ENCODE measurements around the gene BCL11B.

BCL11B gene

DNA sequence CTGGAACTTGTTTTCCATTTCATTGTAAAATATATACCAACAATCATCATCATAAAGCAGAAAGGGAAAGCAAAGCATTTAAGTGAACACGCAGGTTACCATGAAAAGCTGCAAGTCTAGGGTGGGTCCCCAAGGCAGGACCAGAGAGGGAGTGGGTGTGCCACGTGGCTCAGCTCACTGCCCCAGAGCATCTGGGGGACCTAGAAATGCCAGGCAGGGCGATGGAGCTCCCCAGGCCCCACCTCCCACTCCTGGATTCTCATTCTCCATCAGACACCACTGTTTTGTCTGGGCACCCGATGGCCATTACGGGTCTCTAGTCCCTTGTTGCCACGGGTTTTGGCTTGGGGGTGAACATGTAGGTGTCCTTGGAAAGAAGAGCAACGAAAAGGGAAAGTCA lies 34.7 kb downstream of the BCL11B start:
- TF ChIP-seq, protein P1, sequence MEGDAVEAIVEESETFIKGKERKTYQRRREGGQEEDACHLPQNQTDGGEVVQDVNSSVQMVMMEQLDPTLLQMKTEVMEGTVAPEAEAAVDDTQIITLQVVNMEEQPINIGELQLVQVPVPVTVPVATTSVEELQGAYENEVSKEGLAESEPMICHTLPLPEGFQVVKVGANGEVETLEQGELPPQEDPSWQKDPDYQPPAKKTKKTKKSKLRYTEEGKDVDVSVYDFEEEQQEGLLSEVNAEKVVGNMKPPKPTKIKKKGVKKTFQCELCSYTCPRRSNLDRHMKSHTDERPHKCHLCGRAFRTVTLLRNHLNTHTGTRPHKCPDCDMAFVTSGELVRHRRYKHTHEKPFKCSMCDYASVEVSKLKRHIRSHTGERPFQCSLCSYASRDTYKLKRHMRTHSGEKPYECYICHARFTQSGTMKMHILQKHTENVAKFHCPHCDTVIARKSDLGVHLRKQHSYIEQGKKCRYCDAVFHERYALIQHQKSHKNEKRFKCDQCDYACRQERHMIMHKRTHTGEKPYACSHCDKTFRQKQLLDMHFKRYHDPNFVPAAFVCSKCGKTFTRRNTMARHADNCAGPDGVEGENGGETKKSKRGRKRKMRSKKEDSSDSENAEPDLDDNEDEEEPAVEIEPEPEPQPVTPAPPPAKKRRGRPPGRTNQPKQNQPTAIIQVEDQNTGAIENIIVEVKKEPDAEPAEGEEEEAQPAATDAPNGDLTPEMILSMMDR (IDR thresholded peaks at IDR 0.05; ENCODE audit: control extremely low read depth, extremely low read depth, low read depth, missing control alignments): no peak
- CTCF ChIA-PET: no interaction called here
- POLR2A ChIA-PET: no interaction called here
- no peak for DNase-seq (ENCODE audit: extremely low spot score)

DNA sequence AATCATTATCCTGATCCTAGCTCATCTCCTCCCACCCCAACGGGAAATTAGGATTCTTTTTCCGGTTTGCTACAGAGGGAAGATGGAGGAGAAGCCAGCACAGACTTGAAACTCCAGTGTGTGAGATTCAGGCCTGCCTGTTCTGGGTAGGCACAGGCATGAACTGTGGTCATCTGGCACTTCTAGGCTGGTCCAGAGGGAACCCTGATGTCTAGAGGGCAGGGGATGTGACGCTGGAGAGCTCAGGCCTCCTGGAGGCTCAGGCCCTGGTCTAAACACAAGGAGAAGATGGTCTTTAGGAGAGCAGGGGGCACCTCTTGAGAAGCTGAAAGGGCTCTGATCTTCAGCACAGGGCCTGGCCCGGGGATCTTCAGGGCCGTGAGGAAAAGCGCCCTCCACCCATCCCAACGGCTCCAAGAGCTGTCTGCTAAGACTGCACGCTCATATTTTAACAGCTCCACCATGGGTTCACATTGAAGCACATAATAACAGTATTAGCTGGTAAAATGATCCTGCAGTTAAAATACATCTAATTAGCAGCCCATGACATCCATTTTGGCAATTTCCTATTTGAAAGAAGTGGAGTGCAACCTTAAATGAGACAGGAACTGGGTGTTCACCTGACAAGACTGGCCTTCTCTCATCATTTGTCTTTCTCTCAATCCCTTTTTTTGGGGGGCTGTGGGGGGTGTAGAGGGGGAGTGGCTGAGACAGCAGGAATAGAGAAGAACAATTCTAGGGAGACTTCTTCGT lies 35.4 kb downstream of the BCL11B start:
- CTCF ChIA-PET: interaction anchor here (1.2 to 1.3 kb wide), 2 partner anchors 11 to 13 kb away, joined by 3 read pairs; no protein-coding TSS in a partner anchor
- TF ChIP-seq, protein P1 (IDR thresholded peaks at IDR 0.05; ENCODE audit: control extremely low read depth, extremely low read depth, low read depth, missing control alignments): no peak
- DNase-seq (ENCODE audit: extremely low spot score): no peak
- POLR2A ChIA-PET: no interaction called here

DNA sequence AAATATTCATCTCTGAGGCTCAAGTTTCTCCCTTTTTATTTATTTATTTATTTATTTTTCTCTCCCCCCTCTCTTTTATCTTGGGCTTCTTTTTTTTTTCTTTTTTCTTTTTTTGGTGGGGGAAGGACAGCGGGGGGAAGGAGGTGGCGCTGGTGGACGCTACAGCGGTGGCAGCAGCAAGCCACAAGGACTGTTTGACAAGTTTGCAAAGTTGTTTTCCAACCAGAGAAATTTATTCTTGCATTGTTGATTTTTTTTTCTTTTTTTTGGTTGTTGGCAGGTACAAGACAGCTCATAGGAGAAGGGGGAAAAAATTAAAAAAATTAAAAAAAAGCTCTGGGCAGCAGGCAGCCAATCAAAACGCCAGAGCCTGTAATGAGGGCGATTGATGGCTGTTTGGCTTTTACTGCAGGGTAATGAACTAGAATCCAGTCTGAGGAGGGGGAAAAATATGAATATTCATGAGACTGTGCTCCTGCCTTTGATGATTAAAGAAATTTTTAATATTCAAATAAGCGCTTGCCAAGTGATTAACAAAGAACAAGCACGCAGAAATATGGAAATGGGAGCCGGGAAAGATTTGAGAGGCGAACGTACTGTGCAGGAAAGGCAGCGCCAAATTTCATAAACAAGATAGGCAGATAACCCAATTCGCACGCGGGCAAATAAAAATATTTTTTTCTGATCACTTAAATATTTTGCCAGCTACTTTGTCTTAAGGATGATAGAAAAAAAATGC lies 36.2 kb downstream of the BCL11B start:
- CTCF ChIA-PET: interaction anchor here (1.2 to 1.3 kb wide), 2 partner anchors 10 to 12 kb away, joined by 3 read pairs; no protein-coding TSS in a partner anchor

DNA sequence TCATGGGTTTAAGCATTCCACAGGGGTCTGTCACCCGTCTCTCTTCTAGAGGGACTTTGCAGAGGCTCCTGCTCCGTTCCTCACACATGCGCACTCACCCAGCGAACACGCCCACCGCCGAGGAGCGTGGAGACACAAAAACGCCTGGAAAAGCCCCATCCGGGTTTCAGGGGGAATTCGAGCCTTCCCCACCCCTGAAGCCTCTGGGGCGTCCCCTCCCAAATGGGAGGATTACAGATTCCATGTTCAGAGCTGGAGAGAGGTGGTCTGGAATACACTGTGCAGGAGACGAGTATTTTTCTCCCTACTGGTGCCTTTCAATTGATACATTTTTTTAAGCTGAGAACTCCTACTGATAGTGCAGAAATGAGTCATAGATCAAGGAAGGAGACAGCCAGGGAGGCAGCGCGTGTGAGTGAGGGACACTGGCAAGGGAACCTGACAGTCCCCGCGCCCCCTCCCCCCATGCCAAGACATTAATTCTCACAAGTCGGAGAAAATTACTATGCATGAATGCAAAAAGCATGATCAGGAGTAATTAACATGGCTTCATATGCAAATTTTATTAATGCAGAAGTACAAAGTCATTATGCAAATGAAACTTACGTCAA lies 36.9 kb downstream of the BCL11B start:
- TF ChIP-seq, protein P1 (IDR thresholded peaks at IDR 0.05; ENCODE audit: control extremely low read depth, extremely low read depth, low read depth, missing control alignments): no peak
- CTCF ChIA-PET: no interaction called here
- DNase-seq (ENCODE audit: extremely low spot score): no peak
- POLR2A ChIA-PET: no interaction called here

More for the DNA sequence above, 36.2 kb downstream of the BCL11B start:
- POLR2A ChIA-PET: no interaction called here
- DNase-seq (ENCODE audit: extremely low spot score): no peak
- TF ChIP-seq, protein P1 (IDR thresholded peaks at IDR 0.05; ENCODE audit: control extremely low read depth, extremely low read depth, low read depth, missing control alignments): no peak

DNA sequence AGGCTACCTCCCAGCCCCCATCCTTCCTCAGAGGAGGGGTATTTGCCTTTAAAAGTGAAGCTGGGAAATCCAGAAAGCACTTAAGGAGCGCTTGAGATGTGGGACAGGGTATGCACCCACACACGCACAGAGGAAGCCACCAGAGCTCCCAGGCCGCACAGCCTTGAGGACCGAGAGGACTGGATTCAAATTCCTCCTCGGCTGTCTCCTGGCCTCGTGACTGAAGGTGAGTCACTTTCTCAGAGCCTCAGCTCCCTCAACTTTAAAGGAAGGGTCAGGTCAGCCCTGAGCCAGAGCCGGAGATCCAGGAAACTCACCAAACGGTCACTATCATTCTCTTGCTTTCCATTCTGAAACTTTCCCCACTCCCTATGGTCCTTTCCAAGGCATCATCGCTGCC lies 37.6 kb downstream of the BCL11B start:
- POLR2A ChIA-PET: no interaction called here
- DNase-seq (ENCODE audit: extremely low spot score): no peak
- TF ChIP-seq, protein P1 (IDR thresholded peaks at IDR 0.05; ENCODE audit: control extremely low read depth, extremely low read depth, low read depth, missing control alignments): no peak
- CTCF ChIA-PET: interaction anchor here (1.1 kb wide), 1 partner anchor 10 kb away, joined by 3 read pairs; no protein-coding TSS in a partner anchor

DNA sequence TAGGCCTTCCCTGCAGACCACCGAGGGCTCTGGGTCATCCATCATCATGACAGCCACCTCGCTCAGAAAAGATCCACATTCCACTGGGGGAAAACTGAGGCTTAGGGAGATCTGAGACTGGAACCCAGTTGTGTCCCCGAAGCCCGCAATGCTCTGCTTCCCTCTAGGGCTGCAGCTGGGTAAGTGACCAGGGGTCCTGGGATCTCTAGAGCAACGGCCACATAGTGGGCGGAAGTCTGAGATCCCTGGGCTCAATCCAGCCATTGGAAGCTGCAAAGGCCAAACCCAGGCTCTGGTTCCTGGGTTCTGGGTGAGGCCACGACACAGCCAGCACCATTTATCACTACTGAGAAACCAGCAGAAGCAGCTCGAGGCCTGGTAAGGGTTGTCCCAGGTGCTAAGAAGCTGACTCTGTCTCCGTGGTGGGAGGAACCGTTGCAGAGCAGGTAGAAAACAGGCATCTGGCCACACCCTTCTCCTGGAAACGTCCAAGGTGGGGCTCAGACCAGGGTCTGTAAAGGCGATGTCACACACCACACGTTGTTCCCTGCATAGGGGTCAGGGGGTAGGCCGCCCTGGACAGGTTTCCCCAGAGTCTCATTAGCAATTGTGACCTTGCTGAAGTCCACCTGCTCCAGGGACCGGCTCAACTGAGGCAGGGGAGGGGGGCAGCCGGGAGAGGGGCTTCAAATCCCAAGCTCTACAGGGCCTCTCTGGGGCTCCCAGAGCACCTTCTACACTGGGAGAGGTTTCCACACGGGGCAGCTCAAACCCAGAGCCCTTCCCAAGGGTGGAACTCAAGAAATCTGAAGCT lies 38.6 kb downstream of the BCL11B start:
- TF ChIP-seq, protein P1 (IDR thresholded peaks at IDR 0.05; ENCODE audit: control extremely low read depth, extremely low read depth, low read depth, missing control alignments): no peak
- ChIA-PET CTCF (interaction anchor here (1.1 kb wide), 1 partner anchor 9 kb away, joined by 3 read pairs; no protein-coding TSS in a partner anchor), POLR2A (no interaction called here)
- no peak for DNase-seq (ENCODE audit: extremely low spot score)

Measured in GM10248 (cell line).